Type B pancreatic cell (in vitro differentiated cells): Measurements from ENCODE around the gene TMEM212. TPM values are rescaled to one million over a fixed set of nuclear protein-coding genes. Genes with fewer than 3 reads are reported as not detected.

Experiments
- DNase-seq: peaks from one replicate; pipeline ENCODE4 v3.0.0; 2021; ENCODE audit warnings: mixed read lengths; ENCODE audit not compliant: unreplicated experiment; ENCODE audit errors: extremely low spot score
- H3K27ac Mint-ChIP-seq: 2 replicates; pipeline ENCODE4 v1.8.0; 2021; ENCODE audit warnings: mild to moderate bottlenecking, mixed read lengths
- H3K27me3 Mint-ChIP-seq: 2 replicates; pipeline ENCODE4 v1.8.0; 2021; ENCODE audit warnings: mixed read lengths
- H3K36me3 Mint-ChIP-seq: 2 replicates; pipeline ENCODE4 v1.8.0; 2021; ENCODE audit warnings: mixed read lengths
- H3K4me1 Mint-ChIP-seq: one replicate; pipeline ENCODE4 v1.8.0; 2021; ENCODE audit warnings: mixed read lengths; ENCODE audit not compliant: unreplicated experiment
- H3K4me3 Mint-ChIP-seq: 2 replicates; pipeline ENCODE4 v1.8.0; 2021; ENCODE audit warnings: mild to moderate bottlenecking, mixed read lengths
- H3K9me3 Mint-ChIP-seq: 2 replicates; pipeline ENCODE4 v1.8.0; 2021; ENCODE audit warnings: mixed read lengths
- total RNA-seq: library from RNA; stranded (reverse); gene quantifications from 2 replicates; pipeline ENCODE4 v1.2.1, GENCODE V29; 2021; ENCODE audit warnings: low replicate concordance
- TF ChIP-seq, protein P1 (sequence below): fragments of 200-600 bp; sonication (generic); conservative IDR thresholded peaks from 2 replicates; pipeline ENCODE4 v1.5.0; 2021; ENCODE audit warnings: antibody characterized with exemption, mild to moderate bottlenecking

The TMEM212 gene
- total RNA-seq, 1 donor from 2014 or later: not detected

DNA sequence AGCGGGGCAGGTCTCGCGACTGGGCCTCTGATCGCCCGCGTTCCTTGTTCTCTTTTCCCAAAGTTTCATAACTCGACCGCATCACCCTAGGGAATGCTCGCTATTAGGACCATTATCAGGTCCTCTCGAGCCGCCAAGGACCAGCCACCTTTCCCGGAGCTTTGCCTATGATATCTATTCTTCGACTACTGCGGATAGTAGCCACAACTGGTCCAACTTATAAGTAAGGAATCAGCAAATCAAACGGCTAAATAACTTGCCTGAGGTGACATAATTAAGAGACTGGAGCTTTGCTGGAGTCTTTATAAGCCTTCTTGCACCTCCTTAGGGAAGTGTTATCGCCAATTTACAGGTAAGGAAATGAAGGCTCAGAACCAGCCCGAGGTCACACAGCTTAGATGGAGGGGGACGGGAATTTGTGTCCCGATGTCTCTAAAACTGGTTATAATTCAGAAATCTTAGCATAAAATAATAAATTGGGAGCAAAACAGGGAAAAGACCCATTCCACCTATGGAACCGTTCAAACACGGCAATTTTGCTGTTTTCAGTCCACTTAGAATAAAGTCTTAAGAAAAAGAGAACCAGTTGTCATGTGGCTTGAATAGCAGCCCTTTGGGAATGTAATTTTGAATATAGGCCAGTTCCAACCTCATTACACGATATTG lies 32.4 kb upstream of the TMEM212 start:
- Mint-ChIP-seq H3K36me3 (peaks cover 3% of the 10 kb centered on the region), H3K27ac (peak overlapping the region; percentile 80), H3K27me3 (peaks cover 14% of the 10 kb centered on the region), H3K4me1 (peaks cover 36% of the 10 kb centered on the region), H3K9me3 (no peaks in the 10 kb centered on the region), H3K4me3 (peak overlapping the region; percentile 91)
- TF ChIP-seq, protein P1, sequence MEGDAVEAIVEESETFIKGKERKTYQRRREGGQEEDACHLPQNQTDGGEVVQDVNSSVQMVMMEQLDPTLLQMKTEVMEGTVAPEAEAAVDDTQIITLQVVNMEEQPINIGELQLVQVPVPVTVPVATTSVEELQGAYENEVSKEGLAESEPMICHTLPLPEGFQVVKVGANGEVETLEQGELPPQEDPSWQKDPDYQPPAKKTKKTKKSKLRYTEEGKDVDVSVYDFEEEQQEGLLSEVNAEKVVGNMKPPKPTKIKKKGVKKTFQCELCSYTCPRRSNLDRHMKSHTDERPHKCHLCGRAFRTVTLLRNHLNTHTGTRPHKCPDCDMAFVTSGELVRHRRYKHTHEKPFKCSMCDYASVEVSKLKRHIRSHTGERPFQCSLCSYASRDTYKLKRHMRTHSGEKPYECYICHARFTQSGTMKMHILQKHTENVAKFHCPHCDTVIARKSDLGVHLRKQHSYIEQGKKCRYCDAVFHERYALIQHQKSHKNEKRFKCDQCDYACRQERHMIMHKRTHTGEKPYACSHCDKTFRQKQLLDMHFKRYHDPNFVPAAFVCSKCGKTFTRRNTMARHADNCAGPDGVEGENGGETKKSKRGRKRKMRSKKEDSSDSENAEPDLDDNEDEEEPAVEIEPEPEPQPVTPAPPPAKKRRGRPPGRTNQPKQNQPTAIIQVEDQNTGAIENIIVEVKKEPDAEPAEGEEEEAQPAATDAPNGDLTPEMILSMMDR: no peak
- DNase-seq: no peak

DNA sequence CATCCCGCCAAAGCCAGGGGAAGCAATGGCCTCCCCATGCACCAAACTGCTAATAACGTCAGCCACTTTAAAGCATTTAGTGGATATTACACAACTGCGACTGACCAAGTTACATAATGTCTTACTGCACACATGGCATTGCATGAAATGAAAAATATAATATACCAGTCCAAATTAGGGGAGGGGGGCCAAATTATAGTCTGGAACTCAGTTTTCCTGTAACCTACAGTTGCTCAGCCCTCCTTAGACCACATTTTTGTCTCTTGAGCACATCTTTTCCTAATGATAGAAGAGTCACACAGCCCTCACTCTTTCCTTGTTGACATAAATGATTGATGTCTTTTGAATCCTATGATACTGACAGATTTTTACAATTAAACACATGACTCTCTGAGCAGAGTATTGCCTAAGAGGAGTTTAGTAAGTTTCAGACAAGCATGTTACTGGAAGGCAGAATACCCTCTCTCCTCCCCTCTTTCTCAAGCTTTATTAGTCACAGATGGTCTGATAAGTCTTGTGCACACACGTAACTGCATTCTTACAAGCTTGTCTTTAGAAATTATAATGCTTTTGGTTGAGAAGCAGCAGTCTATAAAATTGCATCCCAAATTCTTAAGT lies 31.7 kb upstream of the TMEM212 start:
- peak overlapping the region; percentile 80 for H3K27ac Mint-ChIP-seq
- H3K36me3 Mint-ChIP-seq: peaks cover 3% of the 10 kb centered on the region
- DNase-seq: no peak
- no peaks in the 10 kb centered on the region for H3K9me3 Mint-ChIP-seq
- peak overlapping the region; percentile 91 for H3K4me3 Mint-ChIP-seq
- H3K27me3 Mint-ChIP-seq: peaks cover 14% of the 10 kb centered on the region
- TF ChIP-seq, protein P1: no peak
- H3K4me1 Mint-ChIP-seq: peaks cover 40% of the 10 kb centered on the region

DNA sequence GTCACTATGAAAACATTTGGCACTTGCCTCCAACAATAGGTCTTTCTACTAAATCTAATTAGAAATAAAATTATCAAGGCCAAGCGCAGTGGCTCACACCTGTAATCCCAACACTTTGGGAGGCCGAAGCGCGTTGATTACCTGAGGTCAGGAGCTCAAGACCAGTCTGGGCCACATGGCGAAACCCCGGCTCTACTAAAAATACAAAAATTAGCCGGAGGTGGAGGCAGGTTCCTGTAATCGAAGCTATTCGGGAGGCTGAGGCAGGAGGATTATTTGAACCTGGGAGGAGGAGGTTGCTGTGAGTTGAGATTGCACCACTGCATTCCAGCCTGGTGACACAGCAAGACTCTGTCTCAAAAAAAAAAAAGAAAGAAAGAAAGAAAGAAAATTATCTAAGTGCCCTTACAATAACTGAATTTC lies 31.2 kb upstream of the TMEM212 start:
- H3K27me3 Mint-ChIP-seq: peaks cover 14% of the 10 kb centered on the region
- peaks cover 37% of the 10 kb centered on the region for H3K4me1 Mint-ChIP-seq
- TF ChIP-seq, protein P1: no peak
- H3K9me3 Mint-ChIP-seq: no peaks in the 10 kb centered on the region
- no peak for DNase-seq
- peak overlapping the region; percentile 80 for H3K27ac Mint-ChIP-seq
- peaks cover 3% of the 10 kb centered on the region for H3K36me3 Mint-ChIP-seq
- H3K4me3 Mint-ChIP-seq: peak overlapping the region; percentile 91

DNA sequence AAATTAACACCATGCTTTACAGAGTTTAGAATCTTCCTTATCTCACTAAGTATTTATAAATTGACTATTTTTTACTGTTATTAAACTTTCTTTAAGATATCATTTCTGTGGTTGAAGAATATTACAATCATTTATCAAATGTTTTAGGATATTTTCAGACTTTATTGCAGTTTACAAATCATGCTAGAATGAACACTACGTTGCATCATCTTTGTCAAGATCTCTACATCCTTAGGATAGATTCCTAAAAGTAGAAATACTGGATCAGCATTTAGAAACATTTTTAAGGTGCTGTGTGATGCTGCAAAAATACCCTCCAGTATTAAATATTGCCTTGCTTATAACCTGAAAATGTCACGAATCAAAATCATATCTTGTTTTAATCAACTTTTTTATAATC lies 30.3 kb upstream of the TMEM212 start:
- Mint-ChIP-seq H3K4me3 (no peak overlapping the region), H3K36me3 (peaks cover under 1% of the 10 kb centered on the region), H3K4me1 (peaks cover 32% of the 10 kb centered on the region), H3K9me3 (no peaks in the 10 kb centered on the region), H3K27ac (no peak overlapping the region), H3K27me3 (peaks cover 14% of the 10 kb centered on the region)
- DNase-seq: no peak
- TF ChIP-seq, protein P1: no peak

DNA sequence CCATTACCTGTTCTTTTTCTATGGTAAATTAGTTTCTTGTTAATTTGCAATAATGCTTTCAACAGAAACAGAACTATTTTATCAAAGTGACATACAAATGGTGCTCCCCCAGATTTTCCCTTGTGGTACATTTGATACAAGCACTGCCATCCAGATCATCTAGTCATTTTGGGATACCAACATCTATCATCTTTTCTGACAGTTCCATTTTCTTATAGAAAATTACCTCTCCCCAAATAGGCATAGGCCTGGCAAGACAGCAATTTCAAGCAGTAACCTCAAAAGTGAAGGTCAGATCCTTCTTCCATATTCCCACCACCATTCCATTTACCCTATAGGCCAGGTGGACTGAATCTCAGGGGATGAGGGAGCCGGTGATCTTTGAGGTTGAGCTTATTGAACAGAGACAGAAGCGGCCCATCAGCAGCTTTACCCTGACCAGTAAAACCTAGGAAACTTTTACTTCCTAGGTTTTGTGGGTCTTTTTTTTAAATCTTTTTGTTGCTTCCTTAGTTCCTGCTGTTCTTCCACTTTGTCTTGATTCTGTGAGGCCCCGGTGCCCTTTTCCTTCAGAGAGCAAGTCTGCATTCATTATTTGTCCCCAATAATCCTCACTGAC lies 29.8 kb upstream of the TMEM212 start:
- no peaks in the 10 kb centered on the region for H3K36me3 Mint-ChIP-seq
- TF ChIP-seq, protein P1: no peak
- peaks cover 14% of the 10 kb centered on the region for H3K27me3 Mint-ChIP-seq
- no peak for DNase-seq
- peaks cover 32% of the 10 kb centered on the region for H3K4me1 Mint-ChIP-seq
- no peaks in the 10 kb centered on the region for H3K9me3 Mint-ChIP-seq
- H3K27ac Mint-ChIP-seq: no peak overlapping the region
- peak overlapping the region; percentile 9 for H3K4me3 Mint-ChIP-seq
